Astrocyte of the cerebellum (primary cell): ENCODE data around the gene ZMYND8.

Experiments used
- DNase-seq: peaks from one replicate; pipeline ENCODE4 v3.0.0-alpha.2; 2011; ENCODE audit warnings: low read depth
- H3K4me3 ChIP-seq: 2 replicates; pipeline ENCODE4 v1.5.1; 2011; ENCODE audit warnings: mild to moderate bottlenecking, low read depth, low read length, moderate library complexity
- in situ Hi-C: cut with HindIII; loops from 2 replicates; pipeline ENCODE4 v1.10.0; 2017; ENCODE audit warnings: low sequenced_read_pairs
- TF ChIP-seq, protein P1 (sequence below): IDR thresholded peaks from 2 replicates; pipeline ENCODE4 v1.5.1; 2012; ENCODE audit warnings: low read length, low read depth, moderate library complexity, mild to moderate bottlenecking; ENCODE audit errors: missing control alignments

Gene ZMYND8

DNA sequence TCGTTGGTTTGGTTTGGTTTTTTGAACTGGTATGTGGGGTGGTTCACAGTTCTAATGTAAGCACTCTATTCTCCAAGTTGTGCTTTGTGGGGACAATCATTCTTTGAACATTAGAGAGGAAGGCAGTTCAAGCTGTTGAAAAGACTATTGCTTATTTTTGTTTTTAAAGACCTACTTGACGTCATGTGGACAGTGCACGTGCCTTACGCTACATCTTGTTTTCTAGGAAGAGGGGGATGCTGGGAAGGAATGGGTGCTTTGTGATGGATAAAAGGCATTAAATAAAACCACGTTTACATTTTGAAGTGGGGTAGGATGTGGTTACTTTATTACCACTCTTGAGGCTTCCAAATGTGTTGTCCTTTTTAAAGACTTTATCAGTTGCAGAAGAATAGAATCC is 168.0 kb downstream of the ZMYND8 start:
- DNase-seq: no peak
- TF ChIP-seq, protein P1, sequence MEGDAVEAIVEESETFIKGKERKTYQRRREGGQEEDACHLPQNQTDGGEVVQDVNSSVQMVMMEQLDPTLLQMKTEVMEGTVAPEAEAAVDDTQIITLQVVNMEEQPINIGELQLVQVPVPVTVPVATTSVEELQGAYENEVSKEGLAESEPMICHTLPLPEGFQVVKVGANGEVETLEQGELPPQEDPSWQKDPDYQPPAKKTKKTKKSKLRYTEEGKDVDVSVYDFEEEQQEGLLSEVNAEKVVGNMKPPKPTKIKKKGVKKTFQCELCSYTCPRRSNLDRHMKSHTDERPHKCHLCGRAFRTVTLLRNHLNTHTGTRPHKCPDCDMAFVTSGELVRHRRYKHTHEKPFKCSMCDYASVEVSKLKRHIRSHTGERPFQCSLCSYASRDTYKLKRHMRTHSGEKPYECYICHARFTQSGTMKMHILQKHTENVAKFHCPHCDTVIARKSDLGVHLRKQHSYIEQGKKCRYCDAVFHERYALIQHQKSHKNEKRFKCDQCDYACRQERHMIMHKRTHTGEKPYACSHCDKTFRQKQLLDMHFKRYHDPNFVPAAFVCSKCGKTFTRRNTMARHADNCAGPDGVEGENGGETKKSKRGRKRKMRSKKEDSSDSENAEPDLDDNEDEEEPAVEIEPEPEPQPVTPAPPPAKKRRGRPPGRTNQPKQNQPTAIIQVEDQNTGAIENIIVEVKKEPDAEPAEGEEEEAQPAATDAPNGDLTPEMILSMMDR: no peak
- in situ Hi-C loops: no loop called here
- no peak overlapping the region for H3K4me3 ChIP-seq

DNA sequence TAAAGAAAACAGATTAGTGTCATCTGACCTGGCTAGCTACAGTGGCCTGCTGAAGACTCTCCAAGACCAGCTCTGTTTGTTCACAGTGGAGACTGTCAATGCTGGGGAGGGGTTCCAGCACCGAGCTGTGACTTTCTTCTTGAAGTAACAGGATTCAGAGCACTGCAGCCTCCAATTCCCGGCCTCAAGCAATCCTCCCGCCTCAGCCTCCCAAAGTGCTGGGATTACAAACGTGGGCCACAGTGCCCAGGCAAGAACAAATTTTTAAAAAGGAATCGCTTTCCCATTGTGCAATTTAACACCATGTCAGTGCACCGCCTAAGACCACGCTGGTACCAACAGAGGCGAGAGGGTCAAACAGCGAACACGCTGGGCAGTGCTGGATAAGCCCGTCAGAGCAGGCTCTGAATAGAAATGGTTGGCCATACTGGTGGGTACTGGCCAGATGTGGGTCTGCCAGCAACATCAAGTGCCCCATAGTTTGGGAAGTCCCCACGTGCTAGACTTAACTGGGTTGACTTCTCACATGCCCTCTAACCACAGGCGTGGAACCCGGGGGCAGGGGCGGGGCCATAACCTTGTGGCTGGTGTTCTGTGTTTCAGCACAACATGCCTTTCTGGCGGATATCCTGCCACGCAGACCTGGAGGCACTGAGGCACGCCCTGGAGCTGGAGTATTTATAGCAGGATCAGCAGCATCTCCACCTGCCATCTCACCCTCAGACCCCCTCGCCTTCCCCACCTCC is 168.9 kb downstream of the ZMYND8 start:
- TF ChIP-seq, protein P1: no peak
- no peak for DNase-seq
- H3K4me3 ChIP-seq: no peak overlapping the region
- in situ Hi-C loops: no loop called here

DNA sequence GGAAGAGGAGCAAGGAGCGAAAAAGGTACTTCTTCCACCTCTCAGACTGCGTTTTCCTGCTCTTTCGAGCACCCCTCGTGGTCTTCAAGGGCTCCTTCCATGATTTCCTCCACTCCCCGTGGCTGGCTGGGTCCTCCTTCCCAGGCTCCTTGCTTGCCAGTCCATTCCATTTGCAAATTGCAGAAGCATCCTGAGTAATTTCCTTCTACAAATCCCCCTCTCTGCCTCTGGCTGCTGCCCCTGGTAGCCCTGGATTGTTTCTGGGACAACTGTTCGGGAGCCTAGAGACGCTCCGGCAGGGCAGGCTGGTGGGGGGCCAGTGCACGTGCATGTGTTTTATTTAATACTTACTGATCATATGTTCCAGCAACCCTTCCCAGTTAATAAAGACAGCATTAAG is 173.1 kb downstream of the ZMYND8 start:
- H3K4me3 ChIP-seq: no peak overlapping the region
- DNase-seq: no peak
- in situ Hi-C loops: no loop called here
- TF ChIP-seq, protein P1: no peak

DNA sequence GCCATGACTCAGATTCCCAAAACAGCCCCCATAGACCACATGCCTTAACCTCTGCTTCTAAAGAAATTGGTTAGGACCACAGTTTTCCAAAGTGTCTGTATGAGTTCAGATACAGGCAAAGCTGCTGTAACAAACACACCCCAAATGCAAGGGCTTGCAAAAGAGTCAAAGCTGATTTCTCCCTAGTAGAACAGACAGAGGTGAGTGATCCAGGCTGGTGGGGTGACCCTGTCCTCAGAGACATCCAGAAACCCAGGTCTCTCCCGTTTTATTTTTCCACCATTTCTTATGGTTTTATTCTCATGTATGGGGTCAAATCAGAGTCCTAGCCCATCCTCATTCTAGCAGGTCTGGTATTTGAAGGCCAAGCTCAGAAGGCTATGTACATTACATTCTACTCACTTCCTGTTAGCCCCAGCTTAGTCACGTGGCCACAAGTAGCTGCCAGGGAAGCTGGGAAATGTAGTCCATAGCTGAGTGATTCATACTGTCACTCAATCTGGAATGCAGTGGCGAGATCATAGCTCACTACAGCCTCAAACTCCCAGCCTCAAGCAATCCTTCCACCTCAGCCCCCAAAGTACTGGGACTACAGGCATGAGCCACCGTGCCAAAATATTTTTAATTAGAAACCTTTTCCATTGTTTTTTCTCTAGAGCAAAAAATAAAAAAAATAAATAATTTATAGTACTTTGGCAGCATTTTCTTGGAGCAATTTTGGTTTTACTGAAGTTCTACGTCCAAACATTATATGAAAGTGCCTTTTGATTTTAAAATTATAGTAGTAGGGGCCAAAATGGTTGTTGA is 175.2 kb downstream of the ZMYND8 start:
- H3K4me3 ChIP-seq: no peak overlapping the region
- peak; percentile 4 for DNase-seq
- in situ Hi-C loops: no loop called here
- TF ChIP-seq, protein P1: no peak

DNA sequence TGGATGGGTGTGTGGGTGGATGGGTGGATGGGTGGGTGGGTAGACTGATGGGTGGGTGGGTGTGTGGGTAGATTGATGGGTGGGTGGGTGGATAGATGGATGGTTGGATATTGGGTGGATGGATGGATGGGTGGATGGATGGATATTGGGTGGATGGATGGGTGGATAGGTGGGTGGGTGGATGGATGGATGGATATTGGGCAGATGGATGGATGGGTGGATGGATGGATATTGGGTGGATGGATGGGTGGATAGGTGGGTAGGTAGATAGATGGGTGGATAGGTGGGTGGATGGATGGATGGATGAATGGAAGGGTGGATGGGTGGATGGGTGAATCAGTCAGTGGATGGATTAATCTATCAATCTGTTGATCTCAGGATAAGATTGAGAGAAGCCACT is 177.2 kb downstream of the ZMYND8 start:
- TF ChIP-seq, protein P1: no peak
- H3K4me3 ChIP-seq: no peak overlapping the region
- in situ Hi-C loops: no loop called here
- no peak for DNase-seq

DNA sequence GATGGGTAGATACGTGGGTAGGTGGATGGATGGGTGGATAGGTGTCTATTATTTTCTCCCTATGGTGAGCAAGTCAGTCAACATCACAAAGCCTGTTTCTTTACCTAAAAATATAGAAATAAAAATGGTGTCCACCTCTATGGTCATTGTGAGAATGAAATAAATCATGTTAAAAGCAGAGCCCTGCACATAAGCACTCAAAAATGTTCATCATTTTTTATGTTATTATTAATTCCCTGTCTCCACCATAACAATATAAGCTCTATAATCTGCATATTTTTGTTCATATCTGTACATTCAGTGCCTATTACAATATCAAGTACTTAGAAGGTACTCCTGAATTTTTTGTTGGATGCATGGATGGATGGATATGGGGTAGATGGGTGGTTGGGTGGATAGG is 177.6 kb downstream of the ZMYND8 start:
- DNase-seq: no peak
- in situ Hi-C loops: no loop called here
- no peak overlapping the region for H3K4me3 ChIP-seq
- TF ChIP-seq, protein P1: no peak
